KMS-11 (cell line): ENCODE data around the gene IGFBP5.

Source experiments
- H2AFZ ChIP-seq: fragments of 200-600 bp; sonication (generic); 2 replicates; pipeline ENCODE4 v1.6.1; 2016; ENCODE audit warnings: antibody characterized with exemption, mixed run types, low read depth
- H3K27ac ChIP-seq: fragments of 200-600 bp; sonication (generic); 2 replicates; pipeline ENCODE4 v1.6.1; 2016; ENCODE audit warnings: mild to moderate bottlenecking, mixed run types
- H3K27me3 ChIP-seq: fragments of 200-600 bp; sonication (generic); 2 replicates; pipeline ENCODE4 v1.6.1; 2017; ENCODE audit warnings: mild to moderate bottlenecking, low read depth, mixed run types, moderate library complexity; ENCODE audit not compliant: insufficient read depth
- H3K36me3 ChIP-seq: fragments of 200-600 bp; sonication (generic); 2 replicates; pipeline ENCODE4 v1.6.1; 2017; ENCODE audit warnings: mild to moderate bottlenecking, mixed run types; ENCODE audit not compliant: insufficient read depth
- H3K4me1 ChIP-seq: fragments of 200-600 bp; sonication (generic); 2 replicates; pipeline ENCODE4 v1.6.1; 2016; ENCODE audit warnings: mild to moderate bottlenecking, low read depth, mixed run types; ENCODE audit not compliant: poor library complexity, severe bottlenecking
- H3K4me2 ChIP-seq: fragments of 200-600 bp; sonication (generic); 2 replicates; pipeline ENCODE4 v1.7.0; 2016; ENCODE audit warnings: mild to moderate bottlenecking, mixed run types
- H3K4me3 ChIP-seq: fragments of 200-600 bp; sonication (generic); IDR thresholded peaks from 2 replicates; pipeline ENCODE4 v1.6.1; 2017; ENCODE audit warnings: low read depth, low read length, mixed read lengths; ENCODE audit not compliant: insufficient read depth
- H3K79me2 ChIP-seq: fragments of 200-600 bp; sonication (generic); 2 replicates; pipeline ENCODE4 v1.6.1; 2016; ENCODE audit warnings: low read depth, mixed run types; ENCODE audit not compliant: insufficient read depth
- H3K9ac ChIP-seq: fragments of 200-600 bp; sonication (generic); 2 replicates; pipeline ENCODE4 v1.6.1; 2016; ENCODE audit warnings: mild to moderate bottlenecking, mixed run types
- H4K20me1 ChIP-seq: fragments of 200-600 bp; sonication (generic); 2 replicates; pipeline ENCODE4 v1.6.1; 2016; ENCODE audit warnings: mild to moderate bottlenecking, mixed run types; ENCODE audit not compliant: insufficient read depth
- TF ChIP-seq, protein P1 (sequence below): fragments of 200-600 bp; sonication (generic); conservative IDR thresholded peaks from 2 replicates; pipeline ENCODE4 v1.6.1; 2017; ENCODE audit warnings: low read depth, mild to moderate bottlenecking, antibody characterized with exemption, low read length, moderate library complexity, mixed read lengths

Gene IGFBP5

GRCh38 chr2:216740557-216741222, 45.3 kb upstream of the IGFBP5 start:
- Histone ChIP-seq H3K27me3 (no peaks in the 10 kb centered on the region), H3K4me2 (no peak overlapping the region), H3K9ac (no peak overlapping the region), H3K79me2 (no peaks in the 10 kb centered on the region), H3K4me3 (no peak overlapping the region), H3K4me1 (no peaks in the 10 kb centered on the region), H4K20me1 (no peaks in the 10 kb centered on the region), H3K36me3 (no peaks in the 10 kb centered on the region), H3K27ac (no peak overlapping the region), H2AFZ (no peak overlapping the region)
- TF ChIP-seq, protein P1, sequence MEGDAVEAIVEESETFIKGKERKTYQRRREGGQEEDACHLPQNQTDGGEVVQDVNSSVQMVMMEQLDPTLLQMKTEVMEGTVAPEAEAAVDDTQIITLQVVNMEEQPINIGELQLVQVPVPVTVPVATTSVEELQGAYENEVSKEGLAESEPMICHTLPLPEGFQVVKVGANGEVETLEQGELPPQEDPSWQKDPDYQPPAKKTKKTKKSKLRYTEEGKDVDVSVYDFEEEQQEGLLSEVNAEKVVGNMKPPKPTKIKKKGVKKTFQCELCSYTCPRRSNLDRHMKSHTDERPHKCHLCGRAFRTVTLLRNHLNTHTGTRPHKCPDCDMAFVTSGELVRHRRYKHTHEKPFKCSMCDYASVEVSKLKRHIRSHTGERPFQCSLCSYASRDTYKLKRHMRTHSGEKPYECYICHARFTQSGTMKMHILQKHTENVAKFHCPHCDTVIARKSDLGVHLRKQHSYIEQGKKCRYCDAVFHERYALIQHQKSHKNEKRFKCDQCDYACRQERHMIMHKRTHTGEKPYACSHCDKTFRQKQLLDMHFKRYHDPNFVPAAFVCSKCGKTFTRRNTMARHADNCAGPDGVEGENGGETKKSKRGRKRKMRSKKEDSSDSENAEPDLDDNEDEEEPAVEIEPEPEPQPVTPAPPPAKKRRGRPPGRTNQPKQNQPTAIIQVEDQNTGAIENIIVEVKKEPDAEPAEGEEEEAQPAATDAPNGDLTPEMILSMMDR = no peak

- H3K36me3 ChIP-seq = no peaks in the 10 kb centered on the region
Measured at GRCh38 chr2:216739035-216739434, 43.7 kb upstream of the IGFBP5 start.

GRCh38 chr2:216737676-216738075, 42.3 kb upstream of the IGFBP5 start:
- Histone ChIP-seq H4K20me1 (no peaks in the 10 kb centered on the region), H3K4me1 (no peaks in the 10 kb centered on the region), H3K79me2 (no peaks in the 10 kb centered on the region), H3K4me3 (no peak overlapping the region), H3K36me3 (no peaks in the 10 kb centered on the region), H3K27me3 (no peaks in the 10 kb centered on the region), H3K9ac (no peak overlapping the region), H2AFZ (no peak overlapping the region), H3K4me2 (no peak overlapping the region), H3K27ac (no peak overlapping the region)
- TF ChIP-seq, protein P1 = no peak

More at GRCh38 chr2:216739035-216739434, 43.7 kb upstream of the IGFBP5 start:
- TF ChIP-seq, protein P1 = no peak
- Histone ChIP-seq H3K27me3 (no peaks in the 10 kb centered on the region), H3K27ac (no peak overlapping the region), H3K79me2 (no peaks in the 10 kb centered on the region), H3K9ac (no peak overlapping the region), H3K4me3 (no peak overlapping the region), H2AFZ (no peak overlapping the region), H3K4me2 (no peak overlapping the region), H3K4me1 (no peaks in the 10 kb centered on the region), H4K20me1 (no peaks in the 10 kb centered on the region)

DNA sequence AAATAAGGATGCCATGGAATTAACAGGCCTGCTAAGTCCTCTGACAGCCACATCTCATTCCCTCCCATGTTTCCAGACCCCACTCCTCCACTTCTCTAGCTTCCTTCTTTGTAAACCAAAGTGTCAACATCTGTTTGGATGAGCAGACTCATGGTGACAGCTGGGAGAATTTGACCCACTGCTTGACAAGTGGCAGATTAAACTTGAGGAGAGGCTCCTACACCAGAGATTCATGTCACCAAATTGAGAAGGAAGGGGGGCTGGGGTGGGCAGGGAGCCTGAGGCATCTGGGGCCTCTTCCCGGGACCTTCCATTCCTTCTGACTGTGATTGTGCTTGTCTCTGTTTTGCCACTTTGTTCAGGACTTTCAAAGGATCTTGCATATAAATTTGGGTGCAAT, 41.0 kb upstream of the IGFBP5 start:
- no peaks in the 10 kb centered on the region for H3K27me3 ChIP-seq
- TF ChIP-seq, protein P1 = no peak
- no peak overlapping the region for H3K9ac ChIP-seq
- H3K79me2 ChIP-seq = no peaks in the 10 kb centered on the region
- H4K20me1 ChIP-seq = no peaks in the 10 kb centered on the region
- no peaks in the 10 kb centered on the region for H3K36me3 ChIP-seq
- H3K4me3 ChIP-seq = no peak overlapping the region
- no peak overlapping the region for H3K4me2 ChIP-seq
- no peak overlapping the region for H2AFZ ChIP-seq
- H3K4me1 ChIP-seq = no peaks in the 10 kb centered on the region
- no peak overlapping the region for H3K27ac ChIP-seq
